ENCODE measurements around the gene ABCC5. TPM values are rescaled to one million over a fixed set of nuclear protein-coding genes. Genes with fewer than 3 reads are reported as not detected.
"Not testable (repeated sequence)": the region's sequence is repeated elsewhere in the genome, so short reads cannot be mapped to it uniquely, and the experiment has no call there.

The ABCC5 gene
- total RNA-seq, 1 donor from 2014 or later = 109 TPM

DNA sequence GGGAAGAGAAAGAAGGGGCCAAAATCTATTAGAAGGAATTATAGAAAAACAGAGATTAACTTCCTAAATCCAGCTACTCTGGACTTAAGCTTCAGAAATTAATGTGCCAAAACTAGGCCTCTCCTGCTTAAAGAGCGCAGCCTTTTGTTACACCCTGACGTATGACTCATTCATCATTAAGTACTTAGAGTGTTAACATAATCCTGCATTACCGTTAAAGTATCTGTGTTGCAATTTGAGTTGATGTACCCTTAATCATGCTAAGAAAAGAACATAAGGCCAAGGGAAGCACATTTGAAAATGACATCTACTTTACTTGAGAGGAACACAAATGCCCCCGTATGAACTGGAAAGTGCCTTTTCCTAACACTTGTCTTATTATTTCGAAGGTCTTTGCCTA, 21.7 kb upstream of the ABCC5 start:
- Mint-ChIP-seq H3K4me1 (ENCODE audit: low read depth) (no peaks in the 10 kb centered on the region), H3K9me3 (ENCODE audit: low read depth) (no peaks in the 10 kb centered on the region), H3K27me3 (peaks cover 12% of the 10 kb centered on the region), H3K4me3 (ENCODE audit: low read depth) (no peak overlapping the region), H3K27ac (no peak overlapping the region), H3K36me3 (ENCODE audit: insufficient read depth) (no peaks in the 10 kb centered on the region)
- TF ChIP-seq CTCF (IDR thresholded peaks at IDR 0.05; ENCODE audit: unreplicated experiment) = no peak
- no peak for DNase-seq (ENCODE audit: low spot score, unreplicated experiment)

DNA sequence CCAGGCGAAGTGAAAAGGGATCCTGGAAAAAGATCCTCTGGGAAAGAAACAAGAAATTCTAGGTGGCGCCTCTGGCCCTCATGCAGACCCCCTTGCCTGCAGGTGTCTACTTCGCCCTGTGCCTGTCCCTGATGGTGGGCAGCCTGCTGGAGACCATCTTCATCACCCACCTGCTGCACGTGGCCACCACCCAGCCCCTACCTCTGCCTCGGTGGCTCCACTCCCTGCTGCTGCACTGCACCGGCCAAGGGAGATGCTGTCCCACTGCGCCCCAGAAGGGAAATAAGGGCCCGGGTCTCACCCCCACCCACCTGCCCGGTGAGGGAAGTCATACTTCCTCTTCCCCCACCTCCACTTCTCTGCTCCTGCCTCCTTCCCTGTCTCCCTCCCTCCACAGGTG, 20.6 kb upstream of the ABCC5 start:
- not testable (repeated sequence) for H3K4me3 Mint-ChIP-seq (ENCODE audit: low read depth); H3K4me1 Mint-ChIP-seq (ENCODE audit: low read depth); H3K9me3 Mint-ChIP-seq (ENCODE audit: low read depth); H3K36me3 Mint-ChIP-seq (ENCODE audit: insufficient read depth); H3K27ac Mint-ChIP-seq; DNase-seq (ENCODE audit: low spot score, unreplicated experiment)
- H3K27me3 Mint-ChIP-seq = peaks cover 15% of the 10 kb centered on the region

DNA sequence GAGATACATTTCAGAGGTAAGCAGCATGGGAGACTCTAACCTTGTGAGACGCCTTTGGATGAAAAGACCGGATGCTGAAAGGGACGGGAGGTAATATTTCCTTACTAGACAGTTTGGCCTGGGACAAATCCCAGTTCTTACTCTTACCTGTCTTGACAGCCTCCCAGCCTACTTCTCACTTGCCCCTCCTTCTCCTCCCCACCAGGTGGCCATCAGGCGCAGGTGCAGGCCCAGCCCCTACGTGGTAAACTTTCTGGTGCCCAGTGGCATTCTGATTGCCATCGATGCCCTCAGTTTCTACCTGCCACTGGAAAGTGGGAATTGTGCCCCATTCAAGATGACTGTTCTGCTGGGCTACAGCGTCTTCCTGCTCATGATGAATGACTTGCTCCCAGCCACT, 20.1 kb upstream of the ABCC5 start:
- no peak overlapping the region for H3K27ac Mint-ChIP-seq
- H3K4me3 Mint-ChIP-seq (ENCODE audit: low read depth) = no peak overlapping the region
- H3K4me1 Mint-ChIP-seq (ENCODE audit: low read depth) = no peaks in the 10 kb centered on the region
- H3K27me3 Mint-ChIP-seq = peaks cover 15% of the 10 kb centered on the region
- no peaks in the 10 kb centered on the region for H3K9me3 Mint-ChIP-seq (ENCODE audit: low read depth)
- no peaks in the 10 kb centered on the region for H3K36me3 Mint-ChIP-seq (ENCODE audit: insufficient read depth)
- no peak for TF ChIP-seq CTCF (IDR thresholded peaks at IDR 0.05; ENCODE audit: unreplicated experiment)
- no peak for DNase-seq (ENCODE audit: low spot score, unreplicated experiment)

GRCh38 chr3:184031187-184031792, 13.6 kb upstream of the ABCC5 start, which contains the start of gene HTR3D:
Gene HTR3D, plus strand, starts transcription at chr3:184031742. Its CDS starts 0 bp downstream, at chr3:184031742.
- no peak for TF ChIP-seq CTCF (IDR thresholded peaks at IDR 0.05; ENCODE audit: unreplicated experiment)
- H3K4me1 Mint-ChIP-seq (ENCODE audit: low read depth) = no peaks in the 10 kb centered on the region
- H3K9me3 Mint-ChIP-seq (ENCODE audit: low read depth) = no peaks in the 10 kb centered on the region
- H3K27me3 Mint-ChIP-seq = peaks cover 12% of the 10 kb centered on the region
- no peak within 1 kb of the TSS for H3K27ac Mint-ChIP-seq
- no peaks in the 10 kb centered on the region for H3K36me3 Mint-ChIP-seq (ENCODE audit: insufficient read depth)
- no peak within 1 kb of the TSS for H3K4me3 Mint-ChIP-seq (ENCODE audit: low read depth)
- no peak for DNase-seq (ENCODE audit: low spot score, unreplicated experiment)

GRCh38 chr3:184030536-184030935, 12.9 kb upstream of the ABCC5 start:
- Mint-ChIP-seq H3K4me1 (ENCODE audit: low read depth) (no peaks in the 10 kb centered on the region), H3K27me3 (peaks cover 9% of the 10 kb centered on the region), H3K9me3 (ENCODE audit: low read depth) (no peaks in the 10 kb centered on the region), H3K27ac (no peak overlapping the region), H3K36me3 (ENCODE audit: insufficient read depth) (no peaks in the 10 kb centered on the region), H3K4me3 (ENCODE audit: low read depth) (no peak overlapping the region)
- no peak for DNase-seq (ENCODE audit: low spot score, unreplicated experiment)
- no peak for TF ChIP-seq CTCF (IDR thresholded peaks at IDR 0.05; ENCODE audit: unreplicated experiment)

GRCh38 chr3:184029443-184029842, 11.8 kb upstream of the ABCC5 start:
- H3K4me3 Mint-ChIP-seq (ENCODE audit: low read depth) = no peak overlapping the region
- no peak for DNase-seq (ENCODE audit: low spot score, unreplicated experiment)
- H3K27ac Mint-ChIP-seq = no peak overlapping the region
- H3K4me1 Mint-ChIP-seq (ENCODE audit: low read depth) = no peaks in the 10 kb centered on the region
- no peak for TF ChIP-seq CTCF (IDR thresholded peaks at IDR 0.05; ENCODE audit: unreplicated experiment)
- H3K36me3 Mint-ChIP-seq (ENCODE audit: insufficient read depth) = no peaks in the 10 kb centered on the region
- H3K9me3 Mint-ChIP-seq (ENCODE audit: low read depth) = no peaks in the 10 kb centered on the region
- peaks cover 7% of the 10 kb centered on the region for H3K27me3 Mint-ChIP-seq

DNA sequence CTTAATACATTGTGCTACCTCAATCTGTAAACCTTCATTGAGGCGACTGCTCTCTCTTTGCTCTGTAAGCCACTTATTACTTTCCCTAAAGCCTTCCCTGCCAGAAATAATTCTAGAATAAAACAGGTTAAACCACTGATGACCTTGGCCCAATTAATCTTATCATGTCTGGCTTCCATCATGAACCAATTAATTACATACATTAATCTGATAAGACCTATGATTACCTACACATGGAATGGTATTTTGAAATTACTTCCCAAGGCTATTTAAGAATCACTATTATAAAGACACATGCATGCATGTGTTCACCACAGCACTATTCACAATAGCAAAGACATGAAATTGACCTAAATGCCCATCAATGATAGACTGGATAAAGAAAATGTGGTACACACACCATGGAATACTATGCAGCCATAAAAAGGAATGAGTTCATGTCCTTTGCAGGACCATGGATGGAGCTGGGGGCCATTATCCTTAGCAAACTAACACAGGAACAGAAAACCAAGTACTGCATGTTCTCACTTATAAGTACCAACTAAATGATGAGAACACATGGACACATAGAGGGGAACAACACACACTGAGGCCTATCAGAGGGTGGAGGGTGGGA, 10.7 kb upstream of the ABCC5 start:
- not testable (repeated sequence) for DNase-seq (ENCODE audit: low spot score, unreplicated experiment); H3K36me3 Mint-ChIP-seq (ENCODE audit: insufficient read depth); H3K27me3 Mint-ChIP-seq; H3K4me1 Mint-ChIP-seq (ENCODE audit: low read depth); H3K4me3 Mint-ChIP-seq (ENCODE audit: low read depth); H3K27ac Mint-ChIP-seq; H3K9me3 Mint-ChIP-seq (ENCODE audit: low read depth)

- H3K9me3 Mint-ChIP-seq (ENCODE audit: low read depth); H3K4me3 Mint-ChIP-seq (ENCODE audit: low read depth); H3K4me1 Mint-ChIP-seq (ENCODE audit: low read depth); H3K36me3 Mint-ChIP-seq (ENCODE audit: insufficient read depth); H3K27ac Mint-ChIP-seq; DNase-seq (ENCODE audit: low spot score, unreplicated experiment); H3K27me3 Mint-ChIP-seq: not testable (repeated sequence)
Observed at GRCh38 chr3:184025256-184025655, 7.6 kb upstream of the ABCC5 start.
